Stimulated activated CD4-positive, alpha-beta T cell treated with anti-CD3 and anti-CD28 coated beads, Interleukin-4, amount 100 ng/mL, for 48 hours (primary cell): ENCODE measurements around the gene EPB41L1.

ENCODE experiments used
- DNase-seq, 2 donors: peaks; one replicate each; pipeline ENCODE4 v3.0.0-alpha.2; 2020; ENCODE audit warnings: low read depth in 2 of 2

Gene EPB41L1

DNA sequence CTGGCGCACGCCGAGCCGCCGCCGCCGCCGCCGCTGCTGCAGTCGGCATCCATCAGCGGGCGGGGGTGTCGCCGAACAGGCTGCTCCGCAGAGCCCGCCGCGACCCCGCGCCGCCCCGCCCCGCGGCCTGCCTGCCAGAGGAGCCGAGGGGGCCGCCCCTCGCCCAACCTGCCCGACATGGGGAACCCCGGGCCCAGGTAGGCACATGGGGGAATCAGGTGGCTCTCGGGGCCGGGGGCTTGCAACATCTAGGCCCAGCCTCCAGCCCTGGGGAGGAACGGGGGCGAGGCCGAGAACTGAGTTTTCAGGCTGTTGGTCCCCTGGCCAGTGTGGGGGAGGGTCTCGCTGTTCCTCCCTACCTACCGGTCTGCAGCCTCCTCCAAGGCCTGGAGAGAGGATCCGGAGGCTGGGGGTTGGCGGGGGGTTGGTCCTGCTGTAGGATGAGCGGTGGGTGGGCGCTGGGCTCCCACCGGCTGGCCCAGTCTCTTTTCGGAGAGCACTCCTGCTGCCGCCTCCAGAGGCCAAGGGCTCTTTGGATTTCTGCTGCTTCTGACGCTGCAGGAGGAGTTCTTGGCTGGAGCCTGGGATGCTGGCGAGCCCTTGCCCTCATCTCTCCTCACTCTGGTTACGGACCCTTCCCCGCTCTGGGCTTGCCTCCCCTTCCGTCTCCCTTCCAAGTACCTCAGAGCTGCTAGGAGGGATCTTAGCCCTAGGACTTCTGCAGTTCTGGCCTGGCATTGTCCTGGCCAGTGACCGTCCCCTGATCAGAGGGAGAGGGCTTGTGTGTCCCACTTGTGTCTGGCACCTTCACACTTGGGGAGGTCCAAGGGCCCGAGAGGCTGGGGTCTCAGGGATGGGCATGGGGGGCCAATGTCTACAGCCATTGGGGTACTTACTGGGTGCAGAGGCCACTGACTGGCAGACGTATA, at the start of gene EPB41L1:
Gene EPB41L1 (plus strand): TSS at position 41 of the 929 bp plus-strand sequence. CDS start 19,038 bp downstream, outside the sequence.
- DNase-seq, result no peak

DNA sequence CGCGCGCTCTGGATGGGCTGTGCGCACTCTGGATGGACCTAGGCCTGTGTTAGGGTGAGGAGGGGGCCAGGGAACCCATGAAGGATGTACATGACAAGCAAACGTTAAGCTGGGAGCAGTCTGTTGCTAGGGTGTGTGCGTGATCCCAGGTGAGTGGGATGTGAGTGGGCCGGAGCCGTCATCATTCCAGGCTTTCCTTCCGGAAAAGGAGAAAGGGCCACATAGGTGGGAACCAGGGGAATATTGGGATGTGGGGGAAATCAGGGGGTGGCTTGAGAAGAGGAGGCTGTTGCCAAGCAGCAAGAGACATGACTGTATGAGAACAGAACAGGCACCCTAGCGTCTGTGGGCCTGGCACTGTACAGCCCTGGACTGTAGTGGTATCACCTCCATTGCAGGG, 49.7 kb upstream of the EPB41L1 start:
- DNase-seq, result no peak

GRCh38 chr20:36105711-36106226, 48.8 kb upstream of the EPB41L1 start:
- DNase-seq, result no peak

DNA sequence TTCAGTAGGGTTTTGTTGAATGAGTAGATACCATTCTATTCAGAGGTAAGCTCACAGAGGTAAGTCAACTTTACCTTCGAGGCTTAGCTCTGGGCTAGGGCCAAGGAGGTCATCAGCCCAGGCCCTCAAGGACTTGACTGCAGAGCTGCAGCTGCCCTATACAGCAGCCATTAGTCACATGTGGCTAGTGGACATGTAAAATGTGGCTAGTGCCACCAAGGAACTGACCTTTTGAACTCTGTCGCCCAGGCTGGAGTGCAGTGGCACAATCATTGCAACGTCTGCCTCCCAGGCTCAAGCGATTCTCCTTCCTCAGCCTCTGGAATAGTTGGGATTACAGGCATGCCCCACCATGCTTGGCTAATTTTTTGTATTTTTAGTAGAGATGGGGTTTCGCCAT, 47.9 kb upstream of the EPB41L1 start:
- DNase-seq, result no peak

- no peak for DNase-seq
Observed at GRCh38 chr20:36107881-36108280, 46.7 kb upstream of the EPB41L1 start.

DNA sequence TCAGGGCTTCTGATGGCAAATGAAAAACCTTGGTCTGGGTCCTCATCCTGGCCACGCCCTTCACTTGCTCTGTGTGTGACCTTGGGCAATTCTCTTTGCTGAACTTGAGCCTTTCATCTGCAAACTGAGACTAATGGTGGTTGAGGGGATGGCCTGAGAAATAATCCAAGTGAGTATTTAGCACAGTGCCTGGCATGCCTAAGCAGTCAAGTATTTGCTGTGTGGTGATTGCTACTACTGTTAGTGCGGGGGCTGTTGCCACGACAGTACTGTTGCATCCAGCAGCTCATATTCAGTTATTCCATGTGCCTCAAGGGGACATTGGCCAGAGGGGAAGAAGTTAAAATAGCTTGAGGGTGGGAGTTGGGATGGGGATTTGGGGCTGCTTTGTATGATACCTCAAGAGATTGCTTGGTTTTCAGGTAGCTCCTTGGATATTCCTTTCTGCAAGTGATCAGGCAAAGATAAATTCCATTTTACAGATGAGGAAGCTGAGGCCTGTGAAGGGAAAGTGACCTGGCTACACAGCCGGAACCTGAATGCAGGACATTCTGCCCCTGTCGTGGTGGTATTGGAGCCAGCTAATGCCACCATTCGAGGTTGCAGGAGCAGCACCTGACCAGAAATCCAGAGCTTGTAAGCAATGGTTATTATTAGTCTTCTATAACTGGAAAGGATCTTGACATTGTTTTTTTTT, 45.1 kb upstream of the EPB41L1 start:
- DNase-seq, result no peak

DNA sequence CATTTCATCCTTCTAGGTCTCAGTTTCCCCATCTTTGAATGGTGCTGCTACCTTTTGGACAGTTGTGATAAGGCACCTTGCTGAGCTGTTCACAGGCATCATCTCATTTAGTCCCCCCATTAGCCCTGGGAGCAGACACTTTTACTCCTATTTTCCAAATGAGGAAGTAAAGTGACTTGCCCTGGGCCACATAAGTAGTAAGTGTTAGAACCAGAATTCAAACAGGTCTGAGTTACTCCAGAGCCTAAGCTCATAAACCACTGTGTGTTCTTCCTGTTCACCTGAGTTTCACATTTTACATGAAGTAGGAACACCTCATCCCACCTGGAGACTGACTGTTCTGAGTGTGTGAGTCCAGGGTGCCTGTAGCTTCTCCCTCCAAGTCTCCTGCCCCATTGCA, 43.5 kb upstream of the EPB41L1 start:
- DNase-seq, result no peak

- no peak for DNase-seq
Observed at GRCh38 chr20:36112112-36112511, 42.4 kb upstream of the EPB41L1 start.

GRCh38 chr20:36113036-36113435, 41.5 kb upstream of the EPB41L1 start:
- DNase-seq, result no peak

- DNase-seq, result no peak
Observed at GRCh38 chr20:36113566-36114250, 40.8 kb upstream of the EPB41L1 start.

DNA sequence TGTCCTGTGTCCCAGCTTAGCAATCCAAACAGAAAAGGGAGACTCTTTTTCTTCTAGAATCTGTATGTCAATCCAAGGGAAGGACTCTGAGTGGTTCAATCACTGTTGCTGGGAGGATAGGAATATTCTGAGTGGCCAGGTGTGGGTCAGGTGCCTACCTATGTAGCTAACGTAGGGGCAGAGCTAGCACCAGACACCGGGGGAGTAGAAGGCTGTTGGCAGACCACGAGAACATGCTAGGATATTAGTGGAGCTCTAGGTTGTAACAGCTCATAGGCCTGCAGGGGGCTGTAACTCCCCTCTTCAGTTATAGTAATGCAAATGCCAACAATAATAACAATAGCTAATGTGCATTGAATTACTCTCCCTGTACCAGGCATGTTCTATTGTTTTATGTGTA, 39.8 kb upstream of the EPB41L1 start:
- no peak for DNase-seq

DNA sequence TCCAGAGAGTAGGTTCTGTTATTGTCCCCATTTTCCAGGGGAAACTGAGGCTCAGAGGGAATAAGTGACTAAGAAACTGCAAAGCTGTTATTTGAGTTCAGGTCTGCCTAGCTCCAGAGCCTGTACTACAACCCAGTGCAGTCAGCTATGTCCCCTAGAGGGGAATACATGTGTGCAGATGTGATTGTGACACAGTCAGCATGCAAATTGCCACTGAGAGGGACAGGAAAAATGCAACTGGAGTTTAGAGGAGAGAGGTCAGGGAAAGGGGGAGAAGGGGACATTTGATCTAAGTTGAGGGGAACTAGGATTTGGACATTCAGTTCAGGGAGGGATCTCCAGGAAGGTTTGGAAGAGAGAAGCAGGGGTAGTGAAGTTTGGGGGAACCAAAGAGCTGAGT, 38.6 kb upstream of the EPB41L1 start:
- no peak for DNase-seq

DNA sequence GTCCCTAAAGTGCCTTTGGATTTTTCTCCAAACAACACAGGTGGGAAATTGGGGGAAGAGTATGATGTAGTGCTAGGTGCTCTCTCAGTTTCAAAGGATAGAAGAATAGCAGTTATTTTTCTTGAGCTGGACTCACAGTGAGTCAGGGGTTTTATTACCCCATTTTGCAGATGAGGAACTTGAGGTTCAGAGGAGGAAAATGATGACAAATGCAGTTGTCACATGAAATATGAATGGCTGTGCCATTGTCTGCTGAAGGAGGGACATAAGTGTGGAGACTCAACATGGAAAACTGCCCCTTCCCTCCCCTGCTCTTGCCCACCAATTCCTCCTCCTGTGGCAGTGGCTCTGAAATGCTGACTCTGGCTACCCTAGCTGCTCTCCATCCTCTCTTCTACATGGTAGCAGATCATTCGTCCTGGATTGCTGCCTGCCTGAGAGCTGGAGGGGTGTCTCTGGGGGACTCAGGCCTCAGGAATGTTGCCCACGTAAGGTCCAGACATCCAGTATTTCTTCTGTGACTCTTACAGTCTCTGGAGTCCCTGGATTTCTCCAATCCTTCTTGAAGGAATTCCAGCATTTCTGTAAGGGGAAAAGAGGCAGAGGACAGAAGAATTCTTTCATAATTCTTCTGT, 37.6 kb upstream of the EPB41L1 start:
- DNase-seq, result no peak

DNA sequence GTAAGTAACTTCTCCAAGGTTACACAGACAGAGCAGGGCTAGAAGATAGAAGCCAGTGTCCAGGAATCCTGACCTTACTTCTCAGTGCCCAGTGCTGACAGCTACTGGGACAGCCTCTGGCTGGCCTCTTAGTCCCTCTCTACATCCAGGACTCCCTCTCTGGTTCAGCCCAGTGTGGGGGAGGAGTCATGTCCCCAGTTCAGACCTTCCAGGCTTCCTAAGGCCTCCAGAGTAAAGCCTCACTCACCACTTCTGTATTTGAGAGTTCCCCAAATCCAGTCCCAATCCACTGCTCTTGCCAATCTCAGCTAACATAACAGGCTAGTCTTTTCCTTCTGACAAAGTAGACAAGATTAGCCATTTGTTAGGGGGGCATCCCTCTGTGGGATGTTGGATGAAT, 36.9 kb upstream of the EPB41L1 start:
- DNase-seq, result no peak

- DNase-seq, result no peak
Observed at GRCh38 chr20:36118371-36118770, 36.2 kb upstream of the EPB41L1 start.

DNA sequence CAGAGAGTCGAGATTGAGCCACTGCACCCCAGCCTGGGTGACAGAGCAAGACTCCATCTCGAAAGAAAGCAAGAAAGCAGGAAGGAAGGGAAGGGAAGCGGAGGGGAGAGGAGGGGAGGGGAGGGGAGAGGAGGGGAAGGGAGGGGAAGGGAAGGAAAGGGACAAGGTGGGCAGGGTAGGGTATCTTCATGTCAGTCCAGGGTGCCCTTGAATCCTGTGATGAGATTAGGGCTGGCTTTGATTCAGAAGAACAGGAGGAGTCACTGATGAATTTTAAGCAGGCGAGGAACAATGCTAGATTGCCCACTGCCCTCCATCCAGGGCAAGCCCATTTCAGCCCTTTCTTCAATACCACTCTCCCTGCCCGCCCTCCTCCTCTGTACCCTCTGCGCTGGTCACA, 35.0 kb upstream of the EPB41L1 start:
- no peak for DNase-seq

DNA sequence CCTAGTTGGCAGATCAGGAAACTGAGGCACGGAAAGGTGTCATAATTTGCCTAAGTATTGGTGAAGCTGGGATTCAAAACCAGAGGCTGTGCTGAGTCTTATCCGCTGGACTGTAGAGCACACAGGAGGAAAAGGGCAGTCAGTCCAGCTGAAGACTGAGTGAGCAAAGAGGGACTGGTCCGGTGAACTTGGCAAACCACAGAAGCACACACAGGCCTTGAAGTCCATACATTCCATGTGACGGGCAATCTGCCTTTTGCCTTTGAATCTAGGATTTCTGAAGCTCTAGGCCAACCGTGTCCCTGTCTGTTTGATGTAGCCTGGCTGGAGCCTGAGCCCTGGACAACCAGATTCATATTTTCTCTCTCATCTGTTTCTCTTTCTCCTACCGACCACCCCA, 34.3 kb upstream of the EPB41L1 start:
- DNase-seq, result no peak

DNA sequence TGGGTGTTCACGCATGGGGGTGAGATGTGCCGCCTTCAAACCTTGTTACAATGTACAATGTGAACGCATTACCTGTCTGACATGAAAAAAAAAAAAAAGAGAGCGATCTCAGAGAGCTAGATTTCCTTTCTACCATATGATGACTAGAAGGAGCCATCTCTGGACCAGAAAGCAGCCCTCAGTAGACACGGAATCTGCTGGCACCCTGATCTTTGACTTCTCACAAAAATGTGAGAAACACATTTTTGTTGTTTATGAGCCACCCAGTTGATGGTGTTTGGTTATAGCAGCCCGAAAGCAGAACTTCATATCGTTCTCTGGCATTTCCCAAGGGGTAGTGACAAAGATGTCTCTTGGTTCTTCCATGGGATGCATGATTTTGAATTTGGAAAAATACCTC, 33.5 kb upstream of the EPB41L1 start:
- DNase-seq, result no peak

- no peak for DNase-seq
Observed at GRCh38 chr20:36121981-36122930, 32.3 kb upstream of the EPB41L1 start.

GRCh38 chr20:36122931-36123288, 31.6 kb upstream of the EPB41L1 start:
- DNase-seq, result no peak

- no peak for DNase-seq
Observed at GRCh38 chr20:36125097-36125496, 29.4 kb upstream of the EPB41L1 start.
